Measurements from ENCODE around the gene HDHD5.
A peak's percentile ranks its signal among the peaks of the same experiment; 100 is the strongest.

HDHD5 gene

GRCh38 chr22:17140022-17140421, 19.1 kb downstream of the HDHD5 start:
- Mint-ChIP-seq H3K27me3 (no peaks in the 10 kb centered on the region), H3K4me1 (no peaks in the 10 kb centered on the region), H3K27ac (peak overlapping the region; percentile 19 to 63), H3K9me3 (no peaks in the 10 kb centered on the region), H3K4me3 (no peak overlapping the region)
- DNase-seq = no peak
- ATAC-seq = no peak

- no peak overlapping the region for H3K27ac Mint-ChIP-seq
- ATAC-seq (no peak), DNase-seq (no peak)
- H3K4me1 Mint-ChIP-seq = no peaks in the 10 kb centered on the region
- no peaks in the 10 kb centered on the region for H3K27me3 Mint-ChIP-seq
- no peak overlapping the region for H3K4me3 Mint-ChIP-seq
- H3K9me3 Mint-ChIP-seq = no peaks in the 10 kb centered on the region
Observed at GRCh38 chr22:17138513-17138912, 20.6 kb downstream of the HDHD5 start.

GRCh38 chr22:17137861-17138425, 21.1 kb downstream of the HDHD5 start:
- H3K4me3 Mint-ChIP-seq = no peak overlapping the region

DNA sequence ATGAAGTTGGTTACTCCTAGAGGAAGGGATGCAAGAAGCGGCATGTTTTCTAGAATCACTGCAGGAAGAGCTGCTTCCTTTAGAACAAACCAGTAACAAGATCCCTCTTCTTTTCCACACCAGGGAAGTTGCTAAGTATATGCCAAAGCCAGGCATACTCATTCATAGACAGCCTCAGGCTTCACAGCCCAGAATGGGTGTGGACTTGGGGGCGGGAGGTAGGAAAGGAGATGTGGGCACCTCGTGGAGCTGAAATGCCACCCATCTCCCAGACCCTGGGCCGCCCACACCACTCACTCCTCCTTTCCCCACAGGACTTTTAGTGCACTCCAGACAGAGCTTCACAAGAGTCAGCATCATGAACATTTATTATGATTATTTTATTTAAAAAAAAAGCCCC, 21.9 kb downstream of the HDHD5 start:
- H3K4me1 Mint-ChIP-seq = no peaks in the 10 kb centered on the region
- no peak for ATAC-seq
- DNase-seq = no peak
- H3K27ac Mint-ChIP-seq = no peak overlapping the region
- H3K4me3 Mint-ChIP-seq = no peak overlapping the region
- no peaks in the 10 kb centered on the region for H3K9me3 Mint-ChIP-seq
- no peaks in the 10 kb centered on the region for H3K27me3 Mint-ChIP-seq

More at GRCh38 chr22:17137861-17138425, 21.1 kb downstream of the HDHD5 start:
- ATAC-seq = no peak
- Mint-ChIP-seq H3K4me1 (no peaks in the 10 kb centered on the region), H3K9me3 (no peaks in the 10 kb centered on the region), H3K27me3 (no peaks in the 10 kb centered on the region), H3K27ac (no peak overlapping the region)
- no peak for DNase-seq

GRCh38 chr22:17135153-17135760, 23.8 kb downstream of the HDHD5 start:
- H3K4me3 Mint-ChIP-seq = no peak overlapping the region
- no peaks in the 10 kb centered on the region for H3K27me3 Mint-ChIP-seq
- peaks cover 3% of the 10 kb centered on the region for H3K4me1 Mint-ChIP-seq
- H3K27ac Mint-ChIP-seq = peak overlapping the region in 1 of 2 donors; percentile 89
- H3K9me3 Mint-ChIP-seq = no peaks in the 10 kb centered on the region
- no peak for ATAC-seq
- DNase-seq = no peak

DNA sequence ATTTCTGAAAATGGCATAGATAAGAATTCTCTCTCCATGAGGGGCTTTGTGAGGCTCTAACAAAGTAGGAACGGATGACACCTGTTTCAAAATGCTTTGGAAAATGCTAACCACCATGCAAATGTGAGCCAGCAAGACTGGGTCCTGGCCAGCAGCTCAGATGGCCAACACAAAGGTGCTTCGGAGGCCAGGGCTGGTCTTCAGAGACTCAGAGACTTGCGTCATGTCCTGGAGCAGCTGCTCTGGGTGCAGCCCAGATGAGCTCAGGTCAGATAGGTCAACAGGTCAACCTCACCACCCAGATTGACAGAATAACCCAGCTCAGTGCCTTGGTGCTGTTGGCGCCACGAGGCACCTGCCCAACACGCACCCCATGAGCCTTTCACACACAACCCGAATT, 25.9 kb downstream of the HDHD5 start:
- H3K9me3 Mint-ChIP-seq = no peaks in the 10 kb centered on the region
- peak overlapping the region in 1 of 2 donors; percentile 59 for H3K27ac Mint-ChIP-seq
- H3K27me3 Mint-ChIP-seq = no peaks in the 10 kb centered on the region
- ATAC-seq = no peak
- no peak overlapping the region for H3K4me3 Mint-ChIP-seq
- DNase-seq = no peak
- peaks cover 6% of the 10 kb centered on the region for H3K4me1 Mint-ChIP-seq

DNA sequence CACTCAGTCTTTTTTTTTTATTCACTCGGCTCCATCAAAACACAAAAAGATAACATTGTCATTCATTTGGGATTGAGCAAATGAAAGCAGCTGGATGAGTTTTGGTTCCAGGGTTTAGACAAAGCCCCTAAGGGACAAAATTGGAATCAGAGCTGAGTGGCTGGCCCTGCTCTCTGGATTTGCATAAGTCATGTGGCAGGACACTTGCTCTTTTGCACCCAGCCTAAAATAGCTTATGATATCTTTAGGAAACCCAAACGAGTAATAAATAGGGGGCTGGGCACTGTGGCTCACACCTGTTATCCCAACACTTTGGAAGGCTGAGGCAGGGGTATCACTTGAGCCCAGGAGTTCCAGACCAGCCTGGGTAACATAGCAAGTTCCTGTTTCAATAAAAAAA, 27.0 kb downstream of the HDHD5 start:
- H3K9me3 Mint-ChIP-seq = no peaks in the 10 kb centered on the region
- ATAC-seq (no peak), DNase-seq (no peak)
- peaks cover 6% of the 10 kb centered on the region for H3K4me1 Mint-ChIP-seq
- H3K27me3 Mint-ChIP-seq = no peaks in the 10 kb centered on the region
- H3K27ac Mint-ChIP-seq = peak overlapping the region in 1 of 2 donors; percentile 34
- no peak overlapping the region for H3K4me3 Mint-ChIP-seq

- Mint-ChIP-seq H3K27ac (no peak overlapping the region), H3K4me3 (no peak overlapping the region), H3K4me1 (peaks cover 6% of the 10 kb centered on the region), H3K9me3 (no peaks in the 10 kb centered on the region), H3K27me3 (no peaks in the 10 kb centered on the region)
- ATAC-seq = no peak
- no peak for DNase-seq
Observed at GRCh38 chr22:17131686-17132085, 27.4 kb downstream of the HDHD5 start.

DNA sequence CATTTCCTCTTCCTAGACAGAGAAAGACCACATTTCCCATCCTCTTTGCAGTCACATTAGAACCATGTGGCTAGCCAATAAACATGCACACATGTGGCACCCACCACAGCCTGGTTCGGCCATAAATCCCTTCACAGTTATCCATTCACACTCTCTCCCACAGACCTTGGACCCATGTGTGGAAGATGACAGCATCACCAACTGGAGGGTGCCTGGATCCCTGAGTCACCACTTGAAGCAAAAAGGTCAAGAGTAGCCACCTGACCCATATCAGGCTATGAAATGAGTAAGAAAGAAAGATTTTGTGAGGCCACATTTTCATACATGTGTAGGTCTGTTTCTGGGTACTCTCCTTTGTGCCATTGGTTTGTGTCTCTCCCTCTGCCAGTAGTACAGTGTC, 28.9 kb downstream of the HDHD5 start:
- H3K27me3 Mint-ChIP-seq = no peaks in the 10 kb centered on the region
- ATAC-seq (peak; percentile 54), DNase-seq (no peak)
- no peaks in the 10 kb centered on the region for H3K9me3 Mint-ChIP-seq
- peak overlapping the region in 1 of 2 donors; percentile 10 for H3K27ac Mint-ChIP-seq
- H3K4me3 Mint-ChIP-seq = no peak overlapping the region
- H3K4me1 Mint-ChIP-seq = peaks cover 6% of the 10 kb centered on the region

- H3K4me3 Mint-ChIP-seq = peak within 1 kb of the TSS; percentile 71 to 76
- H3K27me3 Mint-ChIP-seq = peaks cover 47% of the 10 kb centered on the region
- ATAC-seq (no peak), DNase-seq (no peak)
- H3K27ac Mint-ChIP-seq = peak within 1 kb of the TSS in 1 of 2 donors; percentile 48
- peaks cover 45% of the 10 kb centered on the region for H3K4me1 Mint-ChIP-seq
- no peaks in the 10 kb centered on the region for H3K9me3 Mint-ChIP-seq
Observed at GRCh38 chr22:17121233-17122195, 37.6 kb downstream of the HDHD5 start, which contains the start of gene TMEM121B. TSS of gene TMEM121B (minus strand) at chr22:17121360. CDS start at chr22:17121127, 233 bp downstream.

DNA sequence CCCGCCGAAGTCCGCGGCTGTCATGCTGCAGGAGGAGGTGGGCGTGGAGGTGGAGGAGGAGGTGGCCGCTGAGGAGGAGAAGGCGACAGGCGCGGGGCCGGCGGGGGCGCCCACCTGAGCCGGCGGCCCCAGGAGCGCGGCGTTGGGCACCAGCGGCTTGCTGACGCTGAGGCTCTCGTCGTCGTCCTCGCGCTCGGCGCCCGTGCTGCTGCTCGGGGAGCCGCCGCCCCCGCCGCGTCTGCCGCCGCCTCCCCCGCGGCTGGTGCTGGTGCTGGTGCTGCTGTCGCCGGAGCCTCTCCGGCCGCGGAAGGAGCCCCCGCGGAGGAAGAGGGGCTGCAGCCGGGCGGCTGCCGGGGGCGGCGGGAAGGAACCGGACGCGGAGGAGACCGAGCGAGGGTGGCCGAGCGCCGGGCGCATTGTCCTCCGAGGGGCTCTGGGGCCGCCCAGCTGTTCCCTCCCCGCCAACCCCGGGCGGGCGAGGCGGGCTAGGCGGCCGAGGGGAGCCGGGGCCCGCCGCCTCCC, 38.3 kb downstream of the HDHD5 start:
- DNase-seq = peak in 1 of 2 donors; percentile 30
- Mint-ChIP-seq H3K4me3 (peak overlapping the region; percentile 24 to 58), H3K27me3 (peaks cover 47% of the 10 kb centered on the region), H3K4me1 (peaks cover 52% of the 10 kb centered on the region), H3K27ac (no peak overlapping the region), H3K9me3 (no peaks in the 10 kb centered on the region)
- peak; percentile 38 for ATAC-seq

GRCh38 chr22:17120281-17120680, 38.8 kb downstream of the HDHD5 start:
- peak; percentile 64 for ATAC-seq
- peak; percentile 47 to 54 for DNase-seq
- Mint-ChIP-seq H3K4me3 (peak overlapping the region; percentile 51 to 71), H3K4me1 (peaks cover 57% of the 10 kb centered on the region), H3K27me3 (peaks cover 47% of the 10 kb centered on the region), H3K9me3 (no peaks in the 10 kb centered on the region), H3K27ac (peak overlapping the region in 1 of 2 donors; percentile 48)

DNA sequence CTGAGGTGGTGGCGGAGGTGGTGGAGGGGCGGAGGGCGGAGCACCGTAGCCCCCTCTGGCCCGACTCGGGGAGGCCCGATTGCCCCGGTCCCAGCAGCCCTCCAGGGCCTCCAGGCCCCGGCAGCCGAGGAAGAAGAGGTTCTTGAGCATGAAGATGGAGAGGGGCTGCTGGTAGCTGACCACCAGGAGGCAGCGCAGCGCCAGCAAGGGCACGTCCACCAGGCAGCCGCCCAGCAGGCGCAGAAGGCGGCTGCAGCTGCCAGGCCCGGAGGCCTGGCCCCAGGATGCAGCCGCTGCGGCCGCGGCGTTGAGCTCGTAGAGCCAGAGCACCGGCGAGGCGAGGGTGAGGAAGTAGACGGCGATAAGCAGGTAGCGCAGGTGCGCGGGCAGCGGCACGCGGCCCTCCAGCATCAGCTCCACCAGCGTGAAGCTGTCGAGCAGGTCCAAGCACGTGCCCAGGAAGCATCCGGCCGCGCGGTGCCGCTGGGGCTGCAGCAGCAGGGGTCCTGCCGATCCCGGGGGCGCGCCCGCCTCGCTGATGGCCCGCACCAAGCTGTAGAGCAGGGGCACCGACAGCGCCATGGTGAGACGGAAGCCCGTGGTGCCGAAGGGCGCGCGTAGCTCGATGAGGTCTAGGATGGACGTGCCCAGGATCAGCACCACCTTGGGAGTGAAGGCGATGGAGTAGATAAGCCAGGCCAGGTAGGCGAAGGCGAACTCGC, 39.4 kb downstream of the HDHD5 start:
- no peak for DNase-seq
- H3K9me3 Mint-ChIP-seq = no peaks in the 10 kb centered on the region
- no peak overlapping the region for H3K27ac Mint-ChIP-seq
- ATAC-seq = peak; percentile 7
- peak overlapping the region; percentile 71 to 74 for H3K4me3 Mint-ChIP-seq
- H3K27me3 Mint-ChIP-seq = peaks cover 47% of the 10 kb centered on the region
- peaks cover 64% of the 10 kb centered on the region for H3K4me1 Mint-ChIP-seq

- no peak for DNase-seq
- ATAC-seq = no peak
- Mint-ChIP-seq H3K9me3 (no peaks in the 10 kb centered on the region), H3K4me3 (peak overlapping the region; percentile 60 to 74), H3K4me1 (peaks cover 70% of the 10 kb centered on the region), H3K27ac (peak overlapping the region; percentile 29 to 44), H3K27me3 (peaks cover 44% of the 10 kb centered on the region)
Observed at GRCh38 chr22:17118342-17118741, 40.7 kb downstream of the HDHD5 start.

- peaks cover 70% of the 10 kb centered on the region for H3K4me1 Mint-ChIP-seq
- DNase-seq = no peak
Observed at GRCh38 chr22:17117890-17118289, 41.2 kb downstream of the HDHD5 start.

More at GRCh38 chr22:17117890-17118289, 41.2 kb downstream of the HDHD5 start:
- Mint-ChIP-seq H3K4me3 (peak overlapping the region; percentile 60 to 74), H3K27me3 (peaks cover 40% of the 10 kb centered on the region), H3K27ac (peak overlapping the region in 1 of 2 donors; percentile 44), H3K9me3 (no peaks in the 10 kb centered on the region)
- ATAC-seq = peak; percentile 45
